ENCODE data around the gene CHAD. TPM values are rescaled to one million over a fixed set of nuclear protein-coding genes. Genes with fewer than 3 reads are reported as not detected.

The CHAD gene
- total RNA-seq, 1 donor from 2014 or later, result 0.12 TPM

- no peak for DNase-seq (ENCODE audit: low spot score)
- Mint-ChIP-seq H3K36me3 (ENCODE audit: low read depth) (peaks cover 2% of the 10 kb centered on the region), H3K4me3 (ENCODE audit: unreplicated experiment) (no peak overlapping the region), H3K27me3 (ENCODE audit: low read depth) (peaks cover 2% of the 10 kb centered on the region), H3K9me3 (ENCODE audit: low read depth) (no peaks in the 10 kb centered on the region), H3K27ac (ENCODE audit: unreplicated experiment) (no peak overlapping the region), H3K4me1 (ENCODE audit: low read depth) (peaks cover 3% of the 10 kb centered on the region)
- no peak for TF ChIP-seq CTCF (IDR thresholded peaks at IDR 0.05)
These were observed 1.1 kb upstream of the CHAD start for GRCh38 chr17:50469671-50470305.

- Mint-ChIP-seq H3K27me3 (ENCODE audit: low read depth) (peaks cover 2% of the 10 kb centered on the region), H3K9me3 (ENCODE audit: low read depth) (no peaks in the 10 kb centered on the region), H3K4me3 (ENCODE audit: unreplicated experiment) (no peak overlapping the region), H3K36me3 (ENCODE audit: low read depth) (peaks cover 2% of the 10 kb centered on the region), H3K4me1 (ENCODE audit: low read depth) (peaks cover 3% of the 10 kb centered on the region), H3K27ac (ENCODE audit: unreplicated experiment) (no peak overlapping the region)
- DNase-seq (ENCODE audit: low spot score), result no peak
- TF ChIP-seq CTCF (IDR thresholded peaks at IDR 0.05), result no peak
These were observed 527 bp upstream of the CHAD start for GRCh38 chr17:50469208-50469605.

- H3K36me3 Mint-ChIP-seq (ENCODE audit: low read depth), result no peaks in the 10 kb centered on the region
- TF ChIP-seq CTCF (IDR thresholded peaks at IDR 0.05), result no peak
- H3K4me3 Mint-ChIP-seq (ENCODE audit: unreplicated experiment), result no peak overlapping the region
- DNase-seq (ENCODE audit: low spot score), result no peak
- no peak overlapping the region for H3K27ac Mint-ChIP-seq (ENCODE audit: unreplicated experiment)
- H3K4me1 Mint-ChIP-seq (ENCODE audit: low read depth), result peaks cover 3% of the 10 kb centered on the region
- peaks cover 2% of the 10 kb centered on the region for H3K27me3 Mint-ChIP-seq (ENCODE audit: low read depth)
- H3K9me3 Mint-ChIP-seq (ENCODE audit: low read depth), result no peaks in the 10 kb centered on the region
These were observed 801 bp downstream of the CHAD start for GRCh38 chr17:50467855-50468303.

- TF ChIP-seq CTCF (IDR thresholded peaks at IDR 0.05), result no peak
- peaks cover 2% of the 10 kb centered on the region for H3K27me3 Mint-ChIP-seq (ENCODE audit: low read depth)
- no peak overlapping the region for H3K4me3 Mint-ChIP-seq (ENCODE audit: unreplicated experiment)
- DNase-seq (ENCODE audit: low spot score), result no peak
- H3K9me3 Mint-ChIP-seq (ENCODE audit: low read depth), result no peaks in the 10 kb centered on the region
- no peaks in the 10 kb centered on the region for H3K36me3 Mint-ChIP-seq (ENCODE audit: low read depth)
- no peak overlapping the region for H3K27ac Mint-ChIP-seq (ENCODE audit: unreplicated experiment)
- peaks cover 3% of the 10 kb centered on the region for H3K4me1 Mint-ChIP-seq (ENCODE audit: low read depth)
These were observed 1.4 kb downstream of the CHAD start for GRCh38 chr17:50467114-50467854.

- peaks cover 3% of the 10 kb centered on the region for H3K4me1 Mint-ChIP-seq (ENCODE audit: low read depth)
- H3K4me3 Mint-ChIP-seq (ENCODE audit: unreplicated experiment), result no peak overlapping the region
- no peak overlapping the region for H3K27ac Mint-ChIP-seq (ENCODE audit: unreplicated experiment)
- H3K36me3 Mint-ChIP-seq (ENCODE audit: low read depth), result peaks cover 2% of the 10 kb centered on the region
- H3K9me3 Mint-ChIP-seq (ENCODE audit: low read depth), result no peaks in the 10 kb centered on the region
- peaks cover 2% of the 10 kb centered on the region for H3K27me3 Mint-ChIP-seq (ENCODE audit: low read depth)
- no peak for TF ChIP-seq CTCF (IDR thresholded peaks at IDR 0.05)
- DNase-seq (ENCODE audit: low spot score), result no peak
These were observed 2.1 kb downstream of the CHAD start for GRCh38 chr17:50466371-50467113.
